Hepatocyte (in vitro differentiated cells): ENCODE results near the gene CLSTN3. TPM values are rescaled to one million over a fixed set of nuclear protein-coding genes. Genes with fewer than 3 reads are reported as not detected.

Experiments
- DNase-seq: peaks from one replicate; pipeline ENCODE4 v3.0.0-alpha.2; 2016; ENCODE audit warnings: low spot score
- H2AFZ ChIP-seq: fragments of 200-600 bp; sonication (generic); 2 replicates; pipeline ENCODE4 v1.6.0; 2016; ENCODE audit warnings: antibody characterized with exemption, mild to moderate bottlenecking
- H3K27ac ChIP-seq: fragments of 200-600 bp; sonication (generic); 2 replicates; pipeline ENCODE4 v1.5.1; 2016; ENCODE audit warnings: mild to moderate bottlenecking
- H3K27me3 ChIP-seq: fragments of 200-600 bp; sonication (generic); 2 replicates; pipeline ENCODE4 v1.6.1; 2016
- H3K36me3 ChIP-seq: fragments of 200-600 bp; sonication (generic); replicated peaks from 2 replicates; pipeline ENCODE4 v1.5.1; 2016; ENCODE audit warnings: low read depth; ENCODE audit not compliant: insufficient read depth
- H3K4me1 ChIP-seq: fragments of 200-600 bp; sonication (generic); 2 replicates; pipeline ENCODE4 v1.5.1; 2016; ENCODE audit warnings: mild to moderate bottlenecking, moderate library complexity; ENCODE audit not compliant: insufficient read depth
- H3K4me2 ChIP-seq: fragments of 200-600 bp; sonication (generic); 2 replicates; pipeline ENCODE4 v1.6.0; 2016
- H3K4me3 ChIP-seq: fragments of 200-600 bp; sonication (generic); 2 replicates; pipeline ENCODE4 v1.5.1; 2016; ENCODE audit warnings: mild to moderate bottlenecking
- H3K79me2 ChIP-seq: fragments of 200-600 bp; sonication (generic); 2 replicates; pipeline ENCODE4 v1.6.0; 2017; ENCODE audit warnings: mild to moderate bottlenecking
- H3K9me2 ChIP-seq: fragments of 200-600 bp; sonication (generic); replicated peaks from 2 replicates; pipeline ENCODE4 v1.6.0; 2017; ENCODE audit warnings: mild to moderate bottlenecking; ENCODE audit not compliant: insufficient read depth
- H3K9me3 ChIP-seq: fragments of 200-600 bp; sonication (generic); 2 replicates; pipeline ENCODE4 v1.5.1; 2016; ENCODE audit warnings: low read depth, mild to moderate bottlenecking
- H4K20me1 ChIP-seq: fragments of 200-600 bp; sonication (generic); 2 replicates; pipeline ENCODE4 v1.6.0; 2016; ENCODE audit warnings: mild to moderate bottlenecking; ENCODE audit not compliant: insufficient read depth, poor library complexity, severe bottlenecking
- EZH2 ChIP-seq: fragments of 200-600 bp; sonication (generic); IDR thresholded peaks from 2 replicates; pipeline ENCODE4 v1.6.1; 2016; ENCODE audit warnings: antibody characterized with exemption, mild to moderate bottlenecking, borderline replicate concordance
- EZH2phosphoT487 ChIP-seq: fragments of 200-600 bp; sonication (generic); IDR thresholded peaks from one replicate; pipeline ENCODE4 v1.6.1; 2018; ENCODE audit warnings: antibody characterized with exemption, mild to moderate bottlenecking, low read depth, moderate library complexity; ENCODE audit not compliant: unreplicated experiment, severe bottlenecking
- WGBS: methylation state at CpG from one replicate; pipeline ENCODE4 v1.1.6; 2016; ENCODE audit warnings: low lambda C conversion rate; ENCODE audit errors: missing lambda C conversion rate; 5-methylcytosine and 5-hydroxymethylcytosine counted together
- polyA plus RNA-seq: library from polyadenylated mRNA; unstranded; fragments of >200 nt; fragmentation: Nextera tagmentation; extraction: Ambion mirVana; gene quantifications from 2 replicates; pipeline ENCODE4 v1.2.1, GENCODE V29; 2016
- total RNA-seq: library from RNA; depleted of rRNA; stranded (reverse); fragments of >200 nt; gene quantifications from 2 replicates; pipeline ENCODE4 v1.2.3, GENCODE V29; 2014
- TF ChIP-seq, protein P1 (sequence below): fragments of 200-600 bp; sonication (generic); IDR thresholded peaks from 2 replicates; pipeline ENCODE4 v1.5.1; 2016; ENCODE audit warnings: antibody characterized with exemption, mild to moderate bottlenecking; ENCODE audit not compliant: poor library complexity

The CLSTN3 gene
- total and polyA plus RNA-seq, 2 experiments from 2014 or later = 37.8 to 57.0 TPM

DNA sequence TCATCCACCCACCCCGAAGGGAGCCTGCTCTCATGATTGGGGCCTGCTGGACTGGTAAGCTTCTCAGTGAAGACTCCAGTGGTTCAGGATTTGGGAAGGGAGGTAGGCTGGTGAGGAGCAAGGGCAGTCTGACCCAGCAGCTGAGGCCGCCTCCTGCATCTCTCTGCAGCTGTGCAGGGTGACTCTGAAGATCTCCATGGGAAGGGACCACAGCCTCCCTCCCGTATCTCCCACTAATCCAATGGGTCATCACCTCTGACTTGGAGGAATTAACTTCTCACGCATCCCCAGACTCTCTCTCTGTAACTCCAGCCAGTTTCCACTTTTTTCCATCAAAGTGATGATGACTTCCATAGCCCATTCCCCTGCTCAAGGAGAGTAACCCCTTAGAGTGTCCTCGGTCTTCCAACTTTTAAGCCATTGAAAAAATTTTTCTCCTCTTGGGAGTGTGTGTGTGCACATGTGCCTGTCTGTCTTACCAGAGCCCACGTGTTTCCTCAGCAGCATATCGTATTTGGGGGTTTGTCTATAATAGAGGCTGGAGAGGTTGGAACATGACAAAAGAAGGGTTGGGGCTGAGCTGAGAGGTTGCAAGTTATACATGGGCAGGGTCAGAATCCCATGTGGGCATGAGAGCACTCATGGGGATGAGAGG lies 11.3 kb downstream of the CLSTN3 start:
- WGBS = 94% methylated on average over 7 of the region's 7 CpGs
- DNase-seq = no peak
- H3K9me3 ChIP-seq = no peaks in the 10 kb centered on the region
- H3K27me3 ChIP-seq = no peaks in the 10 kb centered on the region
- H3K79me2 ChIP-seq = no peaks in the 10 kb centered on the region
- no peak overlapping the region for H3K27ac ChIP-seq
- TF ChIP-seq, protein P1, sequence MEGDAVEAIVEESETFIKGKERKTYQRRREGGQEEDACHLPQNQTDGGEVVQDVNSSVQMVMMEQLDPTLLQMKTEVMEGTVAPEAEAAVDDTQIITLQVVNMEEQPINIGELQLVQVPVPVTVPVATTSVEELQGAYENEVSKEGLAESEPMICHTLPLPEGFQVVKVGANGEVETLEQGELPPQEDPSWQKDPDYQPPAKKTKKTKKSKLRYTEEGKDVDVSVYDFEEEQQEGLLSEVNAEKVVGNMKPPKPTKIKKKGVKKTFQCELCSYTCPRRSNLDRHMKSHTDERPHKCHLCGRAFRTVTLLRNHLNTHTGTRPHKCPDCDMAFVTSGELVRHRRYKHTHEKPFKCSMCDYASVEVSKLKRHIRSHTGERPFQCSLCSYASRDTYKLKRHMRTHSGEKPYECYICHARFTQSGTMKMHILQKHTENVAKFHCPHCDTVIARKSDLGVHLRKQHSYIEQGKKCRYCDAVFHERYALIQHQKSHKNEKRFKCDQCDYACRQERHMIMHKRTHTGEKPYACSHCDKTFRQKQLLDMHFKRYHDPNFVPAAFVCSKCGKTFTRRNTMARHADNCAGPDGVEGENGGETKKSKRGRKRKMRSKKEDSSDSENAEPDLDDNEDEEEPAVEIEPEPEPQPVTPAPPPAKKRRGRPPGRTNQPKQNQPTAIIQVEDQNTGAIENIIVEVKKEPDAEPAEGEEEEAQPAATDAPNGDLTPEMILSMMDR = no peak
- TF ChIP-seq EZH2 = no peak
- TF ChIP-seq EZH2phosphoT487 = no peak
- no peaks in the 10 kb centered on the region for H4K20me1 ChIP-seq
- no peak overlapping the region for H2AFZ ChIP-seq
- no peaks in the 10 kb centered on the region for H3K4me1 ChIP-seq
- no peaks in the 10 kb centered on the region for H3K9me2 ChIP-seq
- no peak overlapping the region for H3K4me2 ChIP-seq
- no peak overlapping the region for H3K4me3 ChIP-seq
- H3K36me3 ChIP-seq = no peaks in the 10 kb centered on the region

DNA sequence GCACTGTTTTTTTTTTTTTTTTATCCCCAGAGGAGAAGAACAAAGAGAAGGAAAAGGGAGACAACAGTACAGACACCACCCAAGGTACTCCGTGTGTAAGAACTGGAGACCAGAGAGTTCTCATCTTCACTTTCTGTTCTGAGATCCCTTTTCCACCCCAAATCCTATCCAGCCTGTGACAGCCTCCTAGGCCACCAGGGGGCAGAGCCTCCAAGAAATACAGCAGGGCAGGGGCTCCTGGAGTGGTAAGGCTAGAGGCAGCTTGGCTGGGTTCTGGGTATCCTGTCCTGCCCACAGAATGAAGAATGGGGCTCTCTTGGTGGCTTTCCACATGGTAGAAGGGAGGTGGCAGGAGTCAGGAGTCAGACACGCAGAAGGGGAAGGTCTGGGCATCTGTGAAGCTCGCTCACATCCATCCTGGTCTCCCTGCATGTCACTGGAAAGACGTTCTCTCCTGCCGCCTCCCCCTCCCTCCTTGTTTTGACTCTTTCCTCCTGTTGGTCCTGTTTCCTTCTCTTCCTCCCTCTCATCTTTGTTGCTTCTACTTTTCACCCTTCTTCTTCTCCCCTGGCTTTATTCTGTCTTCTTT lies 12.0 kb downstream of the CLSTN3 start:
- DNase-seq = peak; percentile 64
- no peak for TF ChIP-seq EZH2phosphoT487
- TF ChIP-seq, protein P1 = peak; percentile 55
- 68% methylated on average over 5 of the region's 5 CpGs for WGBS
- H3K27ac ChIP-seq = no peak overlapping the region
- no peak overlapping the region for H3K4me3 ChIP-seq
- no peaks in the 10 kb centered on the region for H3K4me1 ChIP-seq
- no peaks in the 10 kb centered on the region for H3K36me3 ChIP-seq
- H4K20me1 ChIP-seq = no peaks in the 10 kb centered on the region
- H3K79me2 ChIP-seq = no peaks in the 10 kb centered on the region
- H2AFZ ChIP-seq = no peak overlapping the region
- no peak overlapping the region for H3K4me2 ChIP-seq
- H3K9me2 ChIP-seq = no peaks in the 10 kb centered on the region
- H3K9me3 ChIP-seq = no peaks in the 10 kb centered on the region
- H3K27me3 ChIP-seq = no peaks in the 10 kb centered on the region

DNA sequence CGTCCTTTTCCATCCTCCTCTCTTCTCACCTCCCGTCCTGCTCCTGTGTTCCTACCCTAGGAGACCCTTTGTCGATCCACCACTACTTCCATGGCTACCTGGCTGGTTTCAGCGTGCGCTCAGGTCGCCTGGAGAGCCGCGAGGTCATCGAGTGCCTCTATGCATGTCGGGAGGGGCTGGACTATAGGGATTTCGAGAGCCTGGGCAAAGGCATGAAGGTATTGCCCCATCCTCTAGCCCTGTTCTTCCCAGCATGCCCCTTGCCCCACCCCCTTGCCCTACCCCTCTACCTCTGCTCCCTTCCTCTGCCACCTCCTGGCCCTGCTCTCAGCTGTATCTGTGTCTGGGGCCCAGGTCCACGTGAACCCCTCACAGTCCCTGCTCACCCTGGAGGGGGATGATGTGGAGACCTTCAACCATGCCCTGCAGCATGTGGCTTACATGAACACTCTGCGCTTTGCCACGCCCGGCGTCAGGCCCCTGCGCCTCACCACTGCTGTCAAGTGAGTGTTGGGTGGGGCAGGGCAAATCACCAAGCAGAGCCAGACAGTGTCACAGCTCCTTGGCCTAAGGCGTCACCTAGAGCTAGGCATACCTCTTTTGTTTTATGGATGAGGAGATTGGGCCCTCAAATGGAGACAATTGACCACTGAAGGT lies 12.8 kb downstream of the CLSTN3 start:
- Histone ChIP-seq H3K9me3 (no peaks in the 10 kb centered on the region), H3K4me2 (no peak overlapping the region), H4K20me1 (no peaks in the 10 kb centered on the region), H3K27ac (no peak overlapping the region), H3K4me1 (no peaks in the 10 kb centered on the region), H3K9me2 (no peaks in the 10 kb centered on the region), H3K27me3 (no peaks in the 10 kb centered on the region), H3K79me2 (no peaks in the 10 kb centered on the region), H3K36me3 (no peaks in the 10 kb centered on the region), H3K4me3 (no peak overlapping the region), H2AFZ (no peak overlapping the region)
- DNase-seq = no peak
- WGBS = 96% methylated on average over 18 of the region's 18 CpGs
- TF ChIP-seq, protein P1 = no peak
- TF ChIP-seq EZH2phosphoT487 (no peak), EZH2 (no peak)
